Activated CD8-positive, alpha-beta memory T cell treated with anti-CD3 and anti-CD28 coated beads for 24 hours (primary cell): Measurements from ENCODE around the gene RNF141.

Experiments used
- DNase-seq: peaks from one replicate; pipeline ENCODE4 v3.0.0-alpha.2; 2020

Gene RNF141

GRCh38 chr11:10497371-10498021, 43.5 kb downstream of the RNF141 start:
- peak; percentile 32 for DNase-seq

GRCh38 chr11:10496296-10496936, 44.6 kb downstream of the RNF141 start:
- DNase-seq = peak; percentile 40

DNA sequence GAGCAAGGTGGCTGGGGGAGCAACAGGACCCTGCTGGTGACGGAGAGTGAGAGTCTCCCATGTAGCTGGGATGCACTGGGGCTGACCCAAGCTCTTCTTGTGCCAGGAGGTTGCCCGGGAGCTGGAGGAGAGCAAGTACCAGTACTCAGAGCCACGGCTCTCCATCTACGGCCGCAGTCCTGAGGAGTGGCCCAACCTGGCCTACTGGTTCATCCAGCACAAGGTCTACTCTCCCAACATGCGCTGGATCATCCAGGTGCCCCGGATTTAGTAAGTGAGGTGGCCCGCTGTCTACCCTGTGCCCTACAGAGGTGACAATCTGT, 45.6 kb downstream of the RNF141 start:
- peak; percentile 47 for DNase-seq

DNA sequence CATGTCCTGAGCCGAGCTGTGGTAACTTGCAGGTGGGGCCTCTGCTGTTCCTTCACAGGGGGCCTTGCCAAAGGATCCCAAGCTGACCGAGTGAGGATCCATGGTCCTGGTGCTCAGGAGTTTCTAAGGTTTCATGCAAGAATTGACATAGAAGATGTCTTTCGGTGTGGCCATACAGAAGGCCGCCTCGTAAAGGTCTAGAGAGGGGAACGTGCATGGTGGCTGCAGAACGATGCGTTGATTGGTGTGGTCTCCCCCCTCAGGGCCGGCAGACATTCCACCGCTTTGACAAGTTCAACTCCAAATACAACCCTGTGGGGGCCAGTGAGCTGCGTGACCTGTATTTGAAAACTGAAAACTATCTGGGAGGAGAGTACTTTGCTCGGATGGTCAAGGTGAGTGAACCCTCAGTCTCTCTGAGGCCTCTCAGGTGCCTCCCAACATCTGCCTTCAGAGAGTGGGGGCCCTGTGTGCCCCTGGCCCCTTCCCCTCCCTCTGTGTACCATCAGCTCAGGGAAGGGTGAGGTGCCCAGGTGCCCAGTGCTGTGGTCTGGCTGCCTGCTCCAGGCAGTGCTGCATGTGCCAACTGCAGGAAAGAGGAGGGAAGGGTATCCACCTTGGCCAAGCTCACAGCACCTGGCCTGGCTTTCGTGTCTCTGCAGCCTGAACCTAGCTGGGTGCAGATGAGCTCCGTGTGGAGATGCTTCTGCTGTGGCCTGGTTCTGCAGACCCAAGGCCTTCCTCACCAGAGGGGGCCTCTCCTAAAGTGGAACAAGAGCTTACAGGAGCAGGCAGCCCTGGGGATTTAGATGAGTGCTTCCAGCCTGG, 46.1 kb downstream of the RNF141 start:
- peak; percentile 38 for DNase-seq

GRCh38 chr11:10493041-10493663, 47.8 kb downstream of the RNF141 start:
- no peak for DNase-seq

GRCh38 chr11:10492084-10492483, 48.9 kb downstream of the RNF141 start:
- DNase-seq = no peak

DNA sequence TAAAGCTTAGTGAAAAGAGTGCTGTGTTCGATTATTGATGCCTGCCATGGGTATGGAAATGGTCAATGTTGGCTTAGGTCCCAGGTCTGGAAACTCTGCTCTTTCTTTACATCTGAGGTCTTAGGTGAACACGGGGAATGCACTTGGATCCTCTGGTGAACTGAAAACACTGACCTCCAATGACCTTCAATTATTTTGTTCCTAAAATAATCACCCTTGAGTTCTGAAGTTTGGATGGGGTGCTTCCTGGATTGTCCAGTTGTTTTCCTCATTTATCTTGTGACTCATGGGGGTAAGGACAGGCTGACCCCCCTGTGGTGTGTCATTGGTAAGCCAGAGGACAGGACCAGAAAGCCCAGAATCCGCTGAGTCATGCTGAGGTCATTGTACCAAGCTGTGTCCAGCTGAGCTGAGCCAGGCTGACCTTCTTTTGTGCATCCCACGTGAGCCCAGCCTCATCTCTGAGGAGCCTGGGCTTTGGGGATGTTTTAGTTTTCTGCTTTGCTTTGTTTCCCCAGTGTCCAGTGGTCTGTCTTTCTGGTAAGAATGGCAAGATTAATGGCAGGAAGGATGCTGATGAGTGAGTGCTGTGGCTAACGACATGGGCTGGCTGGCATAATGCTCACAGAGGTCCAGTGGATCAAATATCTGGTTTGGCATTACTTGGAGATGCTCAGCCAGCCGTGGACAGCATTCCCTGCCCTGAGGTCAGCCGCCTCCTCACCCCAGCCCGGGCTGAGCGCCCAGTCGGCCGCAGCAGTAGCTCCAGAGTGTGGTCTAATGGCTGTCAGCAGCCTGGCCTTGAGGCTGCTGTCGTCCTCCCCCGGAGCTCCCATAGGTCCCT, 50.4 kb downstream of the RNF141 start:
- peak; percentile 38 for DNase-seq

- peak; percentile 48 for DNase-seq
Measured at GRCh38 chr11:10490032-10490397, 51.0 kb downstream of the RNF141 start.

DNA sequence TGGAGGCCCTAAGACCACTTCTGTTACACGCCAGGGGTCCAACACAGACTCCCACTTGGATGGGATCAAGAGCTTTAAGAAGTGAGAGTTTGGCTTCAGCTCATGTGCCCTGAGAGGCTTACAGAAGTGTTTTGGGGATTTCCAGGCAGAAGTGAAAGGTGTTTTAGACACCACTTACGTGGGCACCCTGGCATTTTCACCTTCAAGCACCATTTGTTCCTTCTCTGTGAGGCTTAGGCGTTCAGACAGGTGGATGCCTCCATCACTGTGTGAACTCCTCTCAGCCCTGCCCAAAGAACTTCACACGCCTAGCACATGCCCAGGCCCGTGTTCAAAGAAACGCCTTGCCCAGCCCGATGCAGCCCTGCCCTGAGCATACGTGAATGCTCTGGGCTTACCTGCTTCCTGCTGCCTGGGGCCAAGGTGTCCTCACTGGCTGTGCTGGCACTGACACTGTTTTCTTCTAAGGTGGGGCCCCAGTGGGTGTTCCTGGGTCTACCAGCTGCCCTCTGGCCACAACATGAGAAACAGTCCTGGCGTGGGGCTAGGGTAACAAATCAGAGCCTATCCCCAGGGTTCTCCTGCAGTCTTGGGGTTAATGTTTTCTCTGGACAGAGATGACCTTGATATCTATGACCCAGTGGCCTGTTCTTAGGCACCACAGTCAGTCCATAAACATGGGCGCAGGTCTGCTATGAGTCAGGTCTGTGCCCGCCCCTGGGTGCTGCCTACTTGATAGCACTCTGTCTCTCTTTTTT, 51.9 kb downstream of the RNF141 start:
- DNase-seq = peak; percentile 54

GRCh38 chr11:10488121-10488933, 52.7 kb downstream of the RNF141 start:
- peak; percentile 43 for DNase-seq

GRCh38 chr11:10487002-10487647, 53.9 kb downstream of the RNF141 start:
- peak; percentile 44 for DNase-seq

DNA sequence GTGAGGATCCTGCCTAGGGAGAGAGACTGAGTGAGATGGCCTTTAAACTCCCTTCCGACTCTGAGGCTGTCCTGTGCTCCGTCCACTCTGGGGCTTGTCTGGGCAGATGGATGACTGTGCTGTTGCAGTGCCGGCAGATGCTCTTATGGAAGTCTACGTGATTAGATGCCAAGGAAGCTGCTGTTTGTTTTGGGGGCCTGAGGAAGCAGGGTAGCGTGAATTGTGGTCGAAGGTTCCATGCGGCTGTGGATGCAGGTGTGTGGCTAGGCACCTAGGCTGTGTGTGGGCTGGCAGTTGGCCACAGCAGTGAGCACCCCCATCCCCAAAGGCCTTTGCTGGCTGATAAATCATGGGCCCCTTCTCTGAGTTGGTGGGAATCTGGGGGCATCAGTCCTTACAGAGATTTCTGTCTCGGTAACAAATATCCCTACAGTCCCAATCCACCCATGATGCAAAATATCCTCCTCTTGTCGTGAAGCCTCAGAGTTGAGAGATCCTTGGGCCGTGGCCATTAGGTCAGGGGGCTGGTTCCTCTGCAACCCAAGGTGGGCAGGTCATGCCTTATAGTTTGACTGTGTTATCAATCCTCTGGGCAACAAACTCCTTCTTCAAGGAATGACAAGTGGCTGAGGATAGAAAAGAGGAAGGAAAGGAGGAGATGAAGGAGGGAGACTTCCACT, 54.7 kb downstream of the RNF141 start:
- peak; percentile 50 for DNase-seq

- peak; percentile 7 for DNase-seq
Measured at GRCh38 chr11:10485646-10486045, 55.3 kb downstream of the RNF141 start.

- DNase-seq = no peak
Measured at GRCh38 chr11:10484461-10485180, 56.4 kb downstream of the RNF141 start.

DNA sequence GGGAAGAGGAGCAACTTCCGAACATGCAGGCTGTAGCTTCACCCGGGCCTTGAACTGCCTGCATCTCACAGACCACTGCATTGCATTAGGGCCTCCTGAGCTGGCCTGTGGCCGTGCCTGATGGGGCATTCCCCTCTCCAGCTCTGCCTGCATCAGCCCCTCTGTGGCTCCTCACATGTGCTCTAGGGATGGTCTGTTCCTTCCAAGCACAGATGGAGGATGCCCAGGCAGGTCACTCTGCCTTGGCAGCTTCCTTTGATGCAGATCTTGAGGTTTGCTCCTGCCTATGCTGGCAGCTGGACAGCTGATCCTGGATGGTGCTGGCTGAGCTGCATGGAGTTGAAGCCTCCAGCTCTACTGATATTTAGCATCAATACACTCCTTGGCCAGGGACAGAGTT, 57.4 kb downstream of the RNF141 start:
- no peak for DNase-seq

GRCh38 chr11:10483174-10483573, 57.8 kb downstream of the RNF141 start:
- no peak for DNase-seq

DNA sequence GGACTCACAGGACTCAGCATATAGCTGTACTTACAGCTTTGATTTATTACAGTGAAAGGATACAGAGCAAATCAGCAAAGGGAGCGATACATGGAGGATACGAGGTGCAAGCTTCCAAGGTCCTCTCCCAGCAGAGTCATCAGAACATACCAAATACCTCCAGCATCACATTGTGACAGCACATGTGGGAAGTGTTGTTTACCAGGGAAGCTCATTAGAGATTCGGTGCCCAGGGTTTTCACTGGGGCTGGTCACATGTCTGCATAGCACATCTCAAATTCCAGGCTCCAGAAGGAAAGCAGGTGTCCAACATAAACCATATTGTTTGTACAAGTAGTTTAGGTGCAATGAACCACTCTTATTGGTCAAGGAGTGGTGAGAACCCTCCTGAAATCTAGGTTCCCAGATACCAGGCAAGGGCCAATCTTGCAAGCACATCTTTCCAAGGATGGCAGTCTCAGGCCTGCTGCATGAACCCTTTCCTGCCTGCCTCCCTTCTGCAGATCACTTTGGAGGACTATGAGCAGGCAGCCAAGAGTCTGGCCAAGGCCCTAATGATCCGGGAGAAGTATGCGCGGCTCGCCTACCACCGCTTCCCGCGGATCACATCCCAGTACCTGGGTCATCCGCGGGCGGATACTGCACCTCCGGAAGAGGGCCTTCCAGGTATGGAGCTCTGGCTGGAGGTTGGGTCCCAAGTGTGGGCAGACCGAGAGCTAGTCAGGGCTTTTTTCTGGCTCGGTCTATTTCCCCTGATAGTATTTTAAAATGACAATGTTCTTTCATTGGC, 59.2 kb downstream of the RNF141 start:
- DNase-seq = no peak

- no peak for DNase-seq
Measured at GRCh38 chr11:10480760-10481159, 60.2 kb downstream of the RNF141 start.
